ENCODE measurements around the gene NFAT5. TPM values are rescaled to one million over a fixed set of nuclear protein-coding genes. Genes with fewer than 3 reads are reported as not detected.

The NFAT5 gene
- polyA plus RNA-seq, 2 of the 4 experiments (the other 2 are of a cell fraction), result 9.5 to 45.1 TPM

GRCh38 chr16:69654280-69654931 lies 88.6 kb downstream of the NFAT5 start:
- peak; percentile 59 for TF ChIP-seq MAFK (IDR thresholded peaks at IDR 0.05; ENCODE audit: partially characterized antibody)
- no peak for TF ChIP-seq USF2 (IDR thresholded peaks at IDR 0.05)
- POLR2A ChIA-PET, result no interaction called here
- FAIRE-seq, result peak; percentile 94
- no peak for ATAC-seq
- no peaks in the 10 kb centered on the region for H3K9me3 ChIP-seq
- peaks cover 12% of the 10 kb centered on the region for H3K4me1 ChIP-seq
- CTCF ChIA-PET, result interaction anchor here (1.0 to 1.2 kb wide), 2 partner anchors 9 to 258 kb away, joined by 3 to 4 read pairs; no protein-coding TSS in a partner anchor
- H3K4me2 ChIP-seq, result no peak overlapping the region; the same call in 2 of the 3 replicates
- DNase-seq (ENCODE audit: low read depth in 1 of 2, low spot score in 1 of 2), result no peak
- 67% methylated on average over 3 of the region's 3 CpGs for WGBS (ENCODE audit: missing lambda C conversion rate)
- H3K27ac ChIP-seq, result no peak overlapping the region
- H3K4me3 ChIP-seq, result no peak overlapping the region

- WGBS (ENCODE audit: missing lambda C conversion rate), result 95% methylated on average over 4 of the region's 4 CpGs
- Histone ChIP-seq H3K4me3 (no peak overlapping the region), H3K4me1 (no peaks in the 10 kb centered on the region), H3K9me3 (no peaks in the 10 kb centered on the region), H3K27ac (no peak overlapping the region), H3K4me2 (no peak overlapping the region)
- POLR2A ChIA-PET, result no interaction called here
- CTCF ChIA-PET, result no interaction called here
- TF ChIP-seq ELK1 (IDR thresholded peaks at IDR 0.05; ENCODE audit: low read depth, low read length), result no peak
- TF ChIP-seq RARB (CRISPR knock-in tag; IDR thresholded peaks at IDR 0.05), result no peak
- no peak for TF ChIP-seq TP53 (CRISPR knock-in tag; IDR thresholded peaks at IDR 0.05)
- no peak for TF ChIP-seq PBX3 (IDR thresholded peaks at IDR 0.05)
- no peak for TF ChIP-seq POLR2A (IDR thresholded peaks at IDR 0.05; ENCODE audit: low read length)
- TF ChIP-seq EHF (CRISPR knock-in tag; IDR thresholded peaks at IDR 0.05), result no peak
- no peak for TF ChIP-seq E2F6 (IDR thresholded peaks at IDR 0.05; ENCODE audit: borderline replicate concordance, low read depth)
- no peak for TF ChIP-seq HES2 (IDR thresholded peaks at IDR 0.05)
- TF ChIP-seq ATOH8 (CRISPR knock-in tag; IDR thresholded peaks at IDR 0.05; ENCODE audit: low read depth), result no peak
- no peak for TF ChIP-seq ZC3H11A (IDR thresholded peaks at IDR 0.05)
- no peak for TF ChIP-seq CTCF (IDR thresholded peaks at IDR 0.05)
- no peak for TF ChIP-seq USF2 (IDR thresholded peaks at IDR 0.05)
- no peak for TF ChIP-seq JUNB (IDR thresholded peaks at IDR 0.05)
- no peak for TF ChIP-seq FOSL2 (IDR thresholded peaks at IDR 0.05)
- TF ChIP-seq FOSL2 (CRISPR knock-in tag; IDR thresholded peaks at IDR 0.05), result no peak
- no peak for TF ChIP-seq MAX (IDR thresholded peaks at IDR 0.05)
- DNase-seq (ENCODE audit: low read depth in 1 of 2, low spot score in 1 of 2) (no peak), FAIRE-seq (no peak), ATAC-seq (no peak)
Measured at GRCh38 chr16:69660166-69660565, 94.4 kb downstream of the NFAT5 start.
